Eye (tissue), 1 donor: ENCODE data around the gene DGKB.

ENCODE experiments used
- DNase-seq: peaks from one replicate; pipeline ENCODE4 v3.0.0-alpha.2; 2015

Gene DGKB

GRCh38 chr7:14676896-14677295 is 225.7 kb downstream of the DGKB start:
- no peak for DNase-seq

- no peak for DNase-seq
Observed at GRCh38 chr7:14673202-14673601, 229.3 kb downstream of the DGKB start.

- no peak for DNase-seq
Observed at GRCh38 chr7:14666913-14667312, 235.6 kb downstream of the DGKB start.

GRCh38 chr7:14666304-14666703 is 236.2 kb downstream of the DGKB start:
- DNase-seq: no peak

GRCh38 chr7:14639801-14640200 is 262.8 kb downstream of the DGKB start:
- no peak for DNase-seq

- no peak for DNase-seq
Observed at GRCh38 chr7:14639329-14639728, 263.2 kb downstream of the DGKB start.

- DNase-seq: no peak
Observed at GRCh38 chr7:14637968-14638367, 264.6 kb downstream of the DGKB start.

GRCh38 chr7:14635955-14636354 is 266.6 kb downstream of the DGKB start:
- DNase-seq: no peak

GRCh38 chr7:14630048-14630447 is 272.5 kb downstream of the DGKB start:
- DNase-seq: no peak

- DNase-seq: no peak
Observed at GRCh38 chr7:14628516-14628915, 274.0 kb downstream of the DGKB start.

- no peak for DNase-seq
Observed at GRCh38 chr7:14626076-14626475, 276.5 kb downstream of the DGKB start.

GRCh38 chr7:14622559-14622958 is 280.0 kb downstream of the DGKB start:
- DNase-seq: no peak

- no peak for DNase-seq
Observed at GRCh38 chr7:14606101-14606500, 296.4 kb downstream of the DGKB start.

GRCh38 chr7:14604606-14605005 is 297.9 kb downstream of the DGKB start:
- DNase-seq: no peak

GRCh38 chr7:14602851-14603250 is 299.7 kb downstream of the DGKB start:
- no peak for DNase-seq

- DNase-seq: no peak
Observed at GRCh38 chr7:14600766-14601367, 301.7 kb downstream of the DGKB start.

- no peak for DNase-seq
Observed at GRCh38 chr7:14598978-14599377, 303.6 kb downstream of the DGKB start.

GRCh38 chr7:14596421-14596820 is 306.1 kb downstream of the DGKB start:
- DNase-seq: no peak

GRCh38 chr7:14590206-14590605 is 312.3 kb downstream of the DGKB start:
- no peak for DNase-seq

- DNase-seq: no peak
Observed at GRCh38 chr7:14585232-14585631, 317.3 kb downstream of the DGKB start.

GRCh38 chr7:14583518-14583917 is 319.0 kb downstream of the DGKB start:
- no peak for DNase-seq

GRCh38 chr7:14582010-14582409 is 320.5 kb downstream of the DGKB start:
- no peak for DNase-seq

GRCh38 chr7:14579971-14580370 is 322.6 kb downstream of the DGKB start:
- no peak for DNase-seq

GRCh38 chr7:14576578-14576977 is 326.0 kb downstream of the DGKB start:
- DNase-seq: no peak

- DNase-seq: no peak
Observed at GRCh38 chr7:14570750-14571607, 331.6 kb downstream of the DGKB start.
